Uterus (tissue), 2 donors: Measurements from ENCODE around the gene BAHD1.

Experiments used
- POLR2A ChIP-seq, 2 donors: fragments of 450-650 bp; IDR thresholded peaks; one replicate each; pipeline ENCODE4 v1.6.1; 2016; ENCODE audit warnings: antibody characterized with exemption in 2 of 2, mild to moderate bottlenecking in 1 of 2, moderate library complexity in 1 of 2
- TF ChIP-seq, protein P1 (sequence below), 4 experiments: fragments of 200-600 bp in 2 of 4; fragments of 450-650 bp in 2 of 4; sonication (generic) in 2 of 4; IDR thresholded peaks; one replicate each; pipeline ENCODE4 v1.5.1; 2016 to 2019; ENCODE audit warnings: antibody characterized with exemption in 4 of 4, mild to moderate bottlenecking in 2 of 4, moderate library complexity in 1 of 4

DNA sequence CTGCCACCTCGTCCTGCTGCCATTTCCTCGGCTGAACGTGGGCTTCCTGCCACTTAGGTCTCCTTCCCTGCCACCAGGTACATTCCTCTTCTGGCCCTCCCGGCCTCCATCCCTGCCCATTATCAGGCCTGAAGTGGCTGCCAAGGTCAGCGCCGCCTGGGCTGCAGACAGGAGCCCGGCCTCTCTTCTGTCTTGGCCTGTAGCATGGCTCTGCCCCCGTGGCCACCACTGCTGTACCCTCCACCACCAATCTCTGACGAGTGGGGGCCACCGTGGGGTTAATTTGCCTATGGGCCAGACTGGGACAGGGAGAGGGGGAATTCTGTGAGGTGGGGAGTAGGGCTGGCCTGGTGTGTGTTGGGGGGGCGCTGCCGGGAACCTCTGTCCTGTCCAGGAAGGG is 2.0 kb upstream of the BAHD1 start:
- TF ChIP-seq POLR2A (IDR thresholded peaks at IDR 0.05), result no peak
- TF ChIP-seq, protein P1, sequence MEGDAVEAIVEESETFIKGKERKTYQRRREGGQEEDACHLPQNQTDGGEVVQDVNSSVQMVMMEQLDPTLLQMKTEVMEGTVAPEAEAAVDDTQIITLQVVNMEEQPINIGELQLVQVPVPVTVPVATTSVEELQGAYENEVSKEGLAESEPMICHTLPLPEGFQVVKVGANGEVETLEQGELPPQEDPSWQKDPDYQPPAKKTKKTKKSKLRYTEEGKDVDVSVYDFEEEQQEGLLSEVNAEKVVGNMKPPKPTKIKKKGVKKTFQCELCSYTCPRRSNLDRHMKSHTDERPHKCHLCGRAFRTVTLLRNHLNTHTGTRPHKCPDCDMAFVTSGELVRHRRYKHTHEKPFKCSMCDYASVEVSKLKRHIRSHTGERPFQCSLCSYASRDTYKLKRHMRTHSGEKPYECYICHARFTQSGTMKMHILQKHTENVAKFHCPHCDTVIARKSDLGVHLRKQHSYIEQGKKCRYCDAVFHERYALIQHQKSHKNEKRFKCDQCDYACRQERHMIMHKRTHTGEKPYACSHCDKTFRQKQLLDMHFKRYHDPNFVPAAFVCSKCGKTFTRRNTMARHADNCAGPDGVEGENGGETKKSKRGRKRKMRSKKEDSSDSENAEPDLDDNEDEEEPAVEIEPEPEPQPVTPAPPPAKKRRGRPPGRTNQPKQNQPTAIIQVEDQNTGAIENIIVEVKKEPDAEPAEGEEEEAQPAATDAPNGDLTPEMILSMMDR (IDR thresholded peaks at IDR 0.05), result no peak
